Amniotic epithelial cell (primary cell): Measurements from ENCODE around the gene ABHD17B.

Experiments
- DNase-seq: peaks from one replicate; pipeline ENCODE4 v3.0.0-alpha.2; 2010; ENCODE audit warnings: low read depth

Gene ABHD17B

GRCh38 chr9:71819115-71819739 lies 91.8 kb downstream of the ABHD17B start:
- DNase-seq, result peak; percentile 21

- DNase-seq, result no peak
Observed at GRCh38 chr9:71816916-71817451, 94.0 kb downstream of the ABHD17B start.
